BLaER1 treated with 17β-estradiol and CSF1 and Interleukin-3, amounts not matched to agents 10 nM and 100 nM (cell line): ENCODE results near the gene ATP5PF.
"Not testable (repeated sequence)": the region's sequence is repeated elsewhere in the genome, so short reads cannot be mapped to it uniquely, and the experiment has no call there.

Experiments used
- H3K27ac ChIP-seq, 11 experiments: shearing (Covaris generic); formaldehyde crosslinking; 2 replicates each; pipeline ENCODE4 v1.8.1; 2022
- H3K27me3 ChIP-seq, 11 experiments: shearing (Covaris generic); formaldehyde crosslinking; 2 replicates each; pipeline ENCODE4 v1.8.1; 2022
- H3K36me3 ChIP-seq, 11 experiments: shearing (Covaris generic); formaldehyde crosslinking; 2 replicates each; pipeline ENCODE4 v1.8.1; 2022
- H3K4me1 ChIP-seq, 10 experiments: shearing (Covaris generic); formaldehyde crosslinking; 2 replicates each; pipeline ENCODE4 v1.8.1; 2022
- H3K4me2 ChIP-seq, 11 experiments: shearing (Covaris generic); formaldehyde crosslinking; 2 replicates each; pipeline ENCODE4 v1.8.1; 2022
- H3K4me3 ChIP-seq, 10 experiments: shearing (Covaris generic); formaldehyde crosslinking; 2 replicates each; pipeline ENCODE4 v1.8.1; 2022
- H3K9ac ChIP-seq, 11 experiments: shearing (Covaris generic); formaldehyde crosslinking; 2 replicates each; pipeline ENCODE4 v1.8.1; 2022
- H3K9me3 ChIP-seq, 11 experiments: shearing (Covaris generic); formaldehyde crosslinking; replicated peaks in 1 of 11; 2 replicates each; pipeline ENCODE4 v1.8.1; 2022
- H4K20me1 ChIP-seq, 11 experiments: shearing (Covaris generic); formaldehyde crosslinking; 2 replicates each; pipeline ENCODE4 v1.8.1; 2022
- Cebpa-rat ChIP-seq, 11 experiments: shearing (Covaris generic); IDR thresholded peaks; 2 replicates each; pipeline ENCODE4 v1.8.1; 2022

Gene ATP5PF

DNA sequence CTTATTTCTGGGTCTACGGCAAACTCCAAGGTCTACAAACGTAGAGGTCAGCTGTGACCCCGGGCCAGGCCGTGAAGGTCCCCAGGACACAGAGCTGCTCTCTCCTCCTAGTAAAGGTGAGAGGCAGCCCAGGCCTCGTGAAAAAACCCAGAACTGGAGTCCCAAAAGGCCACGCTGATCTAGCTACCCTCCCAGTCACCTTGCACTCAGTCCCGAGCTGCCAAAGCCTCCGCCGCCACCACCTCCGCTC lies 125 bp downstream of the ATP5PF start:
- Histone ChIP-seq H4K20me1 (peaks cover 26 to 56% (median 43%) of the 10 kb centered on the region in 11 experiments; a peak in 17 of 22 replicates), H3K4me2 (peak overlapping the region; percentile 77 to 96 (median 82)), H3K9ac (peak overlapping the region; percentile 99 to 100 (median 100)), H3K4me3 (peak overlapping the region; percentile 80 to 96 (median 89)), H3K27ac (peak overlapping the region; percentile 99 to 100 (median 100)), H3K36me3 (peaks cover 17 to 41% (median 30%) of the 10 kb centered on the region in 11 experiments; a peak in 21 of 22 replicates), H3K27me3 (no peaks in the 10 kb centered on the region), H3K4me1 (peaks cover 34 to 52% (median 40%) of the 10 kb centered on the region in 10 experiments), H3K9me3 (no peaks in the 10 kb centered on the region)
- TF ChIP-seq Cebpa-rat (IDR thresholded peaks at IDR 0.05) = no peak

DNA sequence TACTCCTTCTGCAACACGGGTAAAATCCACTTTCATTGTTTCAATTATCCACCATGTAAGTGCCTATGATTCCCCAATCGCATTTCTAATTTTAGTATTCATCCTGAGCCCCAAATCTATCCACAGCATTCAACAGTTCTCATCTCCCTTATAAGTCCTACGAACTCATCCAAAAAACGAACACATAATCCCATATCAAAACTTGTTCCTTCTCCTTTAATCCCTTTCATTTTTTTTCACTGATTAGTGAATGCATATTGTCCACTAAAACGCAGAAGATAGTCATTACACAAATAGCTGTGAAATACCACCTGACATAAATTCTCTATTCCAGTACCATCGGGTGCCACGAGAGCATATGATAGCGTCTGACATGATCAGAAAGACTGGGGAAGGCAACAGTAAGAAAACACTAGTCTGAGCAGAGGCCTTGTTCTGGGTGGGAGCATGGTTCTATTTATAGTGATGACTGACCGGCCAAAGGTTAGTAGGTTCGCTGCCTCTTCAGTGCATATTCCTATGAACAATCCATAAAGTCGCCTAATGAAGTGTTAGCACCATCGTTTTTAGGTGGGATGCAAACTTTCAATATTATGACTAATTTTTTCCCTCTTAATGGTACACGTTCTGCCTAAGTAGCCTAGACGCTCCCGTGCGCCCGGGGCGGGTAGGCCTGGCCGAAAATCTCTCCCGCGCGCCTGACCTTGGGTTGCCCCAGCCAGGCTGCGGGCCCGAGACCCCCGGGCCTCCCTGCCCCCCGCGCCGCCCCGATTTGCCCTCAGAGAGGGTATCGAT lies 648 bp downstream of the ATP5PF start:
- peak overlapping the region; percentile 80 to 96 (median 89) for H3K4me3 ChIP-seq
- H3K4me2 ChIP-seq = peak overlapping the region; percentile 77 to 96 (median 82)
- no peaks in the 10 kb centered on the region for H3K9me3 ChIP-seq
- H3K4me1 ChIP-seq = peaks cover 33 to 50% (median 40%) of the 10 kb centered on the region in 10 experiments
- peaks cover 17 to 41% (median 34%) of the 10 kb centered on the region in 11 experiments; a peak in 21 of 22 replicates for H3K36me3 ChIP-seq
- peak overlapping the region; percentile 99 to 100 (median 100) for H3K27ac ChIP-seq
- peaks cover 21 to 53% (median 42%) of the 10 kb centered on the region in 11 experiments; a peak in 17 of 22 replicates for H4K20me1 ChIP-seq
- H3K27me3 ChIP-seq = no peaks in the 10 kb centered on the region
- peak overlapping the region; percentile 99 to 100 (median 100) for H3K9ac ChIP-seq
- TF ChIP-seq Cebpa-rat (IDR thresholded peaks at IDR 0.05) = no peak

DNA sequence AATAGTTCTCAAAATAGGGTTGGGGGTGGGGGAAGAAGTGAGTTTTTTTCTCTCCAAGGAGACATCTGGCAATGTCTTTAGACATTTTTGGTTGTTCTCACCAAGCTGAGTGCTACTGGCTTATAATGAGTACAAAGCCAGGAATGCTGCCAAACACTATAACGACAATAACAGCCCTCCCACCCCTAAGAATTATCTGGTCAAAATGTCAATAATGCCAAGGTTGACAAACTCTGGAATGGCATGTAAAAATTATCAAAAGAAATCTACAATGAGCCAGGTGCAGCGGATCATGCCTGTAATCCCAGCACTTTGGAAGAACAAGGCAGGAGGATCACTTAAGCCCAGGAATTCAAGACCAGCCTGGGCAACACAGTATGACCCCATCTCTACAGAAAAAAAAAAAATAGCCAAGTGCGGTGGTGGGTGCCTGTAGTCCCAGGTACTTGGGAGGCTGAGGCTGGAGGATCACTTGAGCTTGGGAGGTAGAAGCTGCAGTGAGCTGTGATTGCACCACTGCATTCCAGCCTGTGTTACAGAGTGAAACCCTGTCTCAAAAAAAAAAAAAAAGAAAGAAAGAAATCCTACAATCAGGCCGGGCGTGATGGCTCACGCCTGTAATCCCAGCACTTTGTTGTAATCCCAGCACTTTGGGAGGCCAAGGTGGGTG lies 2.5 kb downstream of the ATP5PF start:
- Histone ChIP-seq H3K4me2 (peak overlapping the region in 10 of 11 experiments; percentile 12 to 94 (median 79); a peak in 15 of 22 replicates), H3K27me3 (no peaks in the 10 kb centered on the region), H3K4me3 (no peak overlapping the region), H3K36me3 (peaks cover 36 to 58% (median 52%) of the 10 kb centered on the region in 11 experiments), H4K20me1 (peaks cover 15 to 56% (median 42%) of the 10 kb centered on the region in 11 experiments; a peak in 17 of 22 replicates), H3K9ac (peak overlapping the region in 2 of 11 experiments; percentile 36 to 99; a peak in 5 of 22 replicates), H3K4me1 (peaks cover 20 to 38% (median 29%) of the 10 kb centered on the region in 10 experiments), H3K9me3 (no peaks in the 10 kb centered on the region), H3K27ac (no peak overlapping the region)
- TF ChIP-seq Cebpa-rat (IDR thresholded peaks at IDR 0.05) = no peak

DNA sequence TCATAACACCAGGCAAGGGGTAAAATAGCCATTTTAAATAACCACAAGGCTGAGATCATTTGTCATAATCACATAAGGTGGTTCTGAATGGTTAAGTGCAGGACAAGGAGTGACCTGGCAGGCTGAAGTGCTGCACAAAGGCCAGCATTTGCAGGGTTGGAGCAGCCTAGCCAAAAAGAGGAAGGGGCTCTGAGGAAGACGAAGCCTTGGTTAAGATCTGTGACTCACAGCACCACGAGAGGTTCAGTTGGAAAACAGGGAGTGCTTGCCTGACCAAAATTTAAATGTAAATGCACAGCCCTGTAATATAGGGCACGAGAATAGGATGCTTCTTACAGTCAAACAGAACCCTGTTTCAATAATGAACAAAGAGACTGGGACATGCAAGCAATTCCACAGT lies 12.1 kb downstream of the ATP5PF start:
- 0 out of 22 replicates have a peak overlapping the region, but pooled peaks of 1 of the 11 experiments have one; percentile 4 for H3K9ac ChIP-seq
- H3K4me2 ChIP-seq = peak overlapping the region in 5 of 11 experiments; percentile 29 to 69 (median 44); a peak in 10 of 22 replicates
- peaks cover 54 to 83% (median 75%) of the 10 kb centered on the region in 11 experiments for H3K36me3 ChIP-seq
- H3K27me3 ChIP-seq = no peaks in the 10 kb centered on the region
- no peak overlapping the region for H3K4me3 ChIP-seq
- no peak for TF ChIP-seq Cebpa-rat (IDR thresholded peaks at IDR 0.05)
- no peaks in the 10 kb centered on the region for H3K9me3 ChIP-seq
- peaks cover 5 to 35% (median 14%) of the 10 kb centered on the region in 10 experiments; a peak in 17 of 20 replicates for H3K4me1 ChIP-seq
- no peak overlapping the region for H3K27ac ChIP-seq
- peaks cover 0 to 25% (median 14%) of the 10 kb centered on the region in 11 experiments; a peak in 9 of 22 replicates for H4K20me1 ChIP-seq

DNA sequence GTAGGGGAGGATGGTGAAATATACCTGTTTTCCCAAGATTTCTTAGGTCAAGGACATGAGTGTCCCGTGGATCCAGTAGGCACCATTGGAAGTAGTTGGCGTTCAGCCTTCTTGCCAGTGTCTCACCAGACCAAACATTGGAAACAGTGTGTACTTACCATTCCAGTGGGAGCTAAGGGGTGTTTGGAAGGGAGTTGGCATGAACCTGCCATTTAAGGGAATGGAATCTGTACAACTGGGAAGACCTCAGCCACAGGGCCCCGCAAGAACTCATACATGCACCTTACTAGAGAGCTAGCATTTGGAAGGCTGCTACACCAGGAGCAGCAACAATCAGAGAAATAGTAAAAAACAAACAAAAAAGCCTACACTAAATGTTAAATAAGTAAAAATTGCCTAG lies 12.7 kb downstream of the ATP5PF start:
- Histone ChIP-seq H3K36me3 (peaks cover 48 to 82% (median 70%) of the 10 kb centered on the region in 11 experiments), H3K27me3 (no peaks in the 10 kb centered on the region), H3K4me3 (no peak overlapping the region), H4K20me1 (peaks cover 0 to 24% (median 14%) of the 10 kb centered on the region in 11 experiments; a peak in 9 of 22 replicates), H3K4me2 (0 out of 22 replicates have a peak overlapping the region, but pooled peaks of 2 of the 11 experiments have one; percentile 29 to 69), H3K27ac (no peak overlapping the region), H3K9ac (no peak overlapping the region), H3K4me1 (peaks cover 6 to 38% (median 16%) of the 10 kb centered on the region in 10 experiments; a peak in 17 of 20 replicates), H3K9me3 (no peaks in the 10 kb centered on the region)
- TF ChIP-seq Cebpa-rat (IDR thresholded peaks at IDR 0.05) = no peak

DNA sequence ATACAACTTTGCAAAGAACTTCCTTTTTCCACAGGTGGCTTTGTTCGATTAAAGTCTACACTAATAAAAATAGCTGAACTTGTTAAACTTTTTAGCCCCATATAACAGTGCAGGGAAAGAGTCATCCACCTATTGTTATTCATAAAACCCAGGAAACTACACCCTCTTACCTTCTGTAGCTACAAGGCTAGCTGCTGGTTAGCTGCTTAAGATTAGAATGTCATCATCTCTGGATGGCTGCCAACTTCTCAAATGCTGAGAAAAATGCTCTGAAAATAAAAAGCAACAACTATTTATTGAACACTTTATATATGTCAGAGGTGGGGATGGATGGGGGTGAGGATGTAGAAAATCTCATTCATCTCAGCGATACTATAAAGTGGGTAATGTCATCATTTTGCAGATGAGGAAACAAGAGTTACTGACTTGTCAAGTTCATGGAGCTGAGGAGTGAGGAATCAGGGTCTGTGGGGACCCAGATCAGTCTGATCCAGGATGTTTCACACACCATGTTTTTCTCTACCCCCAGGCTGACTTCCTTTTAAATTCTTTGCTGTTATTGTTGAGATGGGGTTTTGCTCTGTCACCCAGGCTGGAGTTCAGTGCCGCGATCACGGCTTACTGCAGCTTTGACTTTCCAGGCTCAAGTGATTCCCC lies 17.1 kb downstream of the ATP5PF start:
- H3K4me1 ChIP-seq = peaks cover 5 to 16% (median 7%) of the 10 kb centered on the region in 10 experiments; a peak in 16 of 20 replicates
- no peak overlapping the region for H3K4me2 ChIP-seq
- no peak overlapping the region for H3K9ac ChIP-seq
- no peaks in the 10 kb centered on the region for H3K27me3 ChIP-seq
- H3K36me3 ChIP-seq = peaks cover 28 to 66% (median 46%) of the 10 kb centered on the region in 11 experiments
- TF ChIP-seq Cebpa-rat (IDR thresholded peaks at IDR 0.05) = no peak
- H3K4me3 ChIP-seq = no peak overlapping the region
- H4K20me1 ChIP-seq = peaks cover 0 to 8% (median 0%) of the 10 kb centered on the region in 11 experiments; a peak in 4 of 22 replicates
- H3K9me3 ChIP-seq = no peaks in the 10 kb centered on the region
- no peak overlapping the region for H3K27ac ChIP-seq

DNA sequence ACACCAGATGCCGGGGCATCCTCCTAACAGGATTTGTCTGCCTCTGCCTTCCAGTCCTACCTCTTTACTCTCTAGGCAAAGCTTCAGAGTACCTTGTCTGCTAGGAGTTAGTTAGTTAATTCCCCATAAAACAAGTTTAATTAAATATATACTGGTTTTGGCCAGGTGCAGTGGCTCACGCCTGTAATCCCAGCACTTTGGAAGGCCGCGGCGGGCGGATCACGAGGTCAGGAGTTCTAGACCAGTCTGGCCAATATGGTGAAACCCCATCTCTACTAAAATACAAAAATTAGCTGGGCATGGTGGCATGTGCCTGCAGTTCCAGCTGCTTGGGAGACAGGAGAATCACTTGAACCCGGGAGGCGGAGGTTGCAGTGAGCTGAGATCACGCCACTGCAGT lies 20.6 kb downstream of the ATP5PF start:
- not testable (repeated sequence) for H3K9ac ChIP-seq, H3K9me3 ChIP-seq, H3K27me3 ChIP-seq, H3K4me3 ChIP-seq, H3K4me1 ChIP-seq, H4K20me1 ChIP-seq, H3K4me2 ChIP-seq, H3K27ac ChIP-seq
- H3K36me3 ChIP-seq = peaks cover 11 to 43% (median 23%) of the 10 kb centered on the region in 11 experiments; a peak in 16 of 22 replicates

DNA sequence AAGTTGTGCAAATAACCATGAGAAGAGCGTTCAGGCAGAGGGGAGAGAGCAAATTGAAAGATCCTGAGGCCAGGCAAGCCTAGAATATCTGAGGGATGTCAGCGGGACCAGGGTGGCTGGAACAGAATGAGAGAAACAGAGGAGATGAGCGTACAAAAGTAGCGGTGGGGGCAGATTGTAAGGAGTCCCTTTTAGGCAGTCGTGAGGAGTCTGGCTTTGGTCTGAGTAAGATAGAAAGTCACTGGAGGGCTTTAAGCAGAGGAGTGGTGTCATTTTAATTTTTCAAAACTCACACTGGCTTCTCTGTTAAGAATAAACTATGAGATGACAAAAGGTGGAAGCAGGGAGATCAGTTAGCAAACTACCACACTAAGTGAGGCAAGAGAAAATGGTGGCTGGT lies 24.2 kb downstream of the ATP5PF start:
- no peak overlapping the region for H3K27ac ChIP-seq
- TF ChIP-seq Cebpa-rat (IDR thresholded peaks at IDR 0.05) = no peak

More for the DNA sequence above, 24.2 kb downstream of the ATP5PF start:
- H3K4me2 ChIP-seq = no peak overlapping the region
- no peaks in the 10 kb centered on the region for H3K9me3 ChIP-seq
- H3K9ac ChIP-seq = no peak overlapping the region
- H3K4me1 ChIP-seq = no peaks in the 10 kb centered on the region
- H3K4me3 ChIP-seq = no peak overlapping the region
- H3K36me3 ChIP-seq = peaks cover 4 to 29% (median 10%) of the 10 kb centered on the region in 11 experiments; a peak in 12 of 22 replicates
- no peaks in the 10 kb centered on the region for H4K20me1 ChIP-seq
- no peaks in the 10 kb centered on the region for H3K27me3 ChIP-seq
